Uterus (tissue), 4 donors: ENCODE measurements around the gene CCM2. TPM values are rescaled to one million over a fixed set of nuclear protein-coding genes. Genes with fewer than 3 reads are reported as not detected.
"Not testable (repeated sequence)": the region's sequence is repeated elsewhere in the genome, so short reads cannot be mapped to it uniquely, and the experiment has no call there.

Experiments used
- DNase-seq, 2 donors: peaks; one replicate each; pipeline ENCODE4 v3.0.0-alpha.2; 2019 to 2020
- H3K27ac ChIP-seq, 2 donors: fragments of 200-600 bp; sonication (generic); 1 replicate in 1 of 2; 2 replicates in 1 of 2; pipeline ENCODE4 v1.5.1; 2016 to 2018
- H3K27me3 ChIP-seq, 2 donors: fragments of 200-600 bp; sonication (generic); one replicate each; pipeline ENCODE4 v1.5.1; 2018 to 2019; ENCODE audit warnings: control low read depth in 1 of 2
- H3K36me3 ChIP-seq, 2 donors: fragments of 200-600 bp; sonication (generic); one replicate each; pipeline ENCODE4 v1.5.1; 2019; ENCODE audit warnings: control low read depth in 1 of 2
- H3K4me1 ChIP-seq, 2 donors: fragments of 200-600 bp; sonication (generic); one replicate each; pipeline ENCODE4 v1.5.1; 2018 to 2019; ENCODE audit warnings: control low read depth in 1 of 2
- H3K4me3 ChIP-seq, 2 donors: fragments of 200-600 bp; sonication (generic); 1 replicate in 1 of 2; 2 replicates in 1 of 2; pipeline ENCODE4 v1.5.1; 2018 to 2019; ENCODE audit warnings: mild to moderate bottlenecking in 1 of 2
- H3K9me3 ChIP-seq, 2 donors: fragments of 200-600 bp; sonication (generic); one replicate each; pipeline ENCODE4 v1.5.1; 2019; ENCODE audit warnings: control low read depth in 1 of 2
- CTCF ChIP-seq, 4 experiments: fragments of 200-600 bp in 2 of 4; fragments of 450-650 bp in 2 of 4; sonication (generic) in 2 of 4; IDR thresholded peaks; one replicate each; pipeline ENCODE4 v1.5.1; 2016 to 2019; ENCODE audit warnings: antibody characterized with exemption in 4 of 4, mild to moderate bottlenecking in 2 of 4, moderate library complexity in 1 of 4
- POLR2A ChIP-seq, 2 donors: fragments of 450-650 bp; IDR thresholded peaks; one replicate each; pipeline ENCODE4 v1.6.1; 2016; ENCODE audit warnings: antibody characterized with exemption in 2 of 2, mild to moderate bottlenecking in 1 of 2, moderate library complexity in 1 of 2
- intact Hi-C: fragments of 100-400 bp; cut with DNase I; formaldehyde crosslinking; loops from one replicate; pipeline ENCODE4 v1.15.1; 2023; ENCODE audit warnings: low total_unique reads
- total RNA-seq, 4 donors: library from RNA; depleted of rRNA in 3 of 4; stranded (reverse); fragments of >200 nt in 3 of 4; gene quantifications; one replicate each; pipeline versions ENCODE4 v1.1.0 to v1.2.4, GENCODE V29; 2014 to 2023
- donor health status: DM: yes; HTN: yes; CAD: no.

The CCM2 gene
- total RNA-seq, 4 donors from 2014 or later, result 7.6 to 70.2 (median 33.6) TPM

- Histone ChIP-seq H3K27me3 (no peaks in the 10 kb centered on the region), H3K4me3 (no peak overlapping the region), H3K36me3 (no peaks in the 10 kb centered on the region), H3K27ac (no peak overlapping the region), H3K4me1 (no peaks in the 10 kb centered on the region), H3K9me3 (no peaks in the 10 kb centered on the region)
- TF ChIP-seq CTCF (IDR thresholded peaks at IDR 0.05) (no peak), POLR2A (IDR thresholded peaks at IDR 0.05) (no peak)
- no peak for DNase-seq
- intact Hi-C loops, result no loop called here
Measured at GRCh38 chr7:45031829-45032228, 31.8 kb downstream of the CCM2 start.

- Histone ChIP-seq H3K27ac (no peak overlapping the region), H3K4me1 (no peaks in the 10 kb centered on the region), H3K4me3 (no peak overlapping the region), H3K36me3 (no peaks in the 10 kb centered on the region), H3K27me3 (no peaks in the 10 kb centered on the region), H3K9me3 (no peaks in the 10 kb centered on the region)
- TF ChIP-seq CTCF (IDR thresholded peaks at IDR 0.05) (no peak), POLR2A (IDR thresholded peaks at IDR 0.05) (no peak)
- no peak for DNase-seq
- intact Hi-C loops, result no loop called here
Measured at GRCh38 chr7:45032421-45032820, 32.4 kb downstream of the CCM2 start.

- H3K36me3 ChIP-seq, result no peaks in the 10 kb centered on the region
- H3K27ac ChIP-seq, result no peak overlapping the region
- DNase-seq, result no peak
- no peaks in the 10 kb centered on the region for H3K9me3 ChIP-seq
- H3K4me3 ChIP-seq, result no peak overlapping the region
- intact Hi-C loops, result no loop called here
- no peaks in the 10 kb centered on the region for H3K27me3 ChIP-seq
- H3K4me1 ChIP-seq, result no peaks in the 10 kb centered on the region
- no peak for TF ChIP-seq CTCF (IDR thresholded peaks at IDR 0.05)
- no peak for TF ChIP-seq POLR2A (IDR thresholded peaks at IDR 0.05)
Measured at GRCh38 chr7:45033261-45033930, 33.4 kb downstream of the CCM2 start.

GRCh38 chr7:45033931-45034290 lies 33.9 kb downstream of the CCM2 start:
- intact Hi-C loops, result no loop called here
- Histone ChIP-seq H3K27ac (no peak overlapping the region), H3K4me1 (no peaks in the 10 kb centered on the region), H3K4me3 (no peak overlapping the region), H3K36me3 (no peaks in the 10 kb centered on the region), H3K9me3 (no peaks in the 10 kb centered on the region), H3K27me3 (no peaks in the 10 kb centered on the region)
- DNase-seq, result no peak
- TF ChIP-seq POLR2A (IDR thresholded peaks at IDR 0.05) (no peak), CTCF (IDR thresholded peaks at IDR 0.05) (no peak)

GRCh38 chr7:45034710-45035109 lies 34.7 kb downstream of the CCM2 start:
- H3K36me3 ChIP-seq, H3K9me3 ChIP-seq, H3K27ac ChIP-seq, intact Hi-C loops, H3K4me1 ChIP-seq, H3K4me3 ChIP-seq, DNase-seq, H3K27me3 ChIP-seq: not testable (repeated sequence)

GRCh38 chr7:45035371-45035770 lies 35.4 kb downstream of the CCM2 start:
- no peaks in the 10 kb centered on the region for H3K9me3 ChIP-seq
- TF ChIP-seq CTCF (IDR thresholded peaks at IDR 0.05), result no peak
- no peak for TF ChIP-seq POLR2A (IDR thresholded peaks at IDR 0.05)
- H3K4me3 ChIP-seq, result no peak overlapping the region
- no peaks in the 10 kb centered on the region for H3K36me3 ChIP-seq
- no peaks in the 10 kb centered on the region for H3K4me1 ChIP-seq
- intact Hi-C loops, result no loop called here
- DNase-seq, result no peak
- H3K27ac ChIP-seq, result no peak overlapping the region
- H3K27me3 ChIP-seq, result no peaks in the 10 kb centered on the region
